RWPE1 (cell line): ENCODE measurements around the gene FKBP10.

ENCODE experiments used
- CTCF ChIA-PET: fragments of 350-600 bp; sonication (Branson Sonifier 250); formaldehyde crosslinking; extraction: SDS; loops from one replicate; lab custom pipeline; 2021; lab: Yijun Ruan, JAX
- POLR2A ChIA-PET: fragments of 400-600 bp; formaldehyde crosslinking; extraction: SDS; loops from one replicate; lab custom pipeline; 2020; ENCODE audit warnings: antibody characterized with exemption; ENCODE audit not compliant: low non-redundant PET; lab: Yijun Ruan, JAX
- DNase-seq: peaks from one replicate; pipeline ENCODE4 v3.0.0; 2012; ENCODE audit warnings: low spot score
- H3K27ac ChIP-seq: fragments of 450-650 bp; 2 replicates; pipeline ENCODE4 v1.5.1; 2017
- CTCF ChIP-seq: fragments of 450-650 bp; conservative IDR thresholded peaks from 2 replicates; pipeline ENCODE4 v1.5.1; 2017; ENCODE audit warnings: low read depth, mild to moderate bottlenecking

FKBP10 gene

GRCh38 chr17:41785859-41786226 is 27.0 kb upstream of the FKBP10 start:
- CTCF ChIA-PET, result interaction anchor here (0.7 to 2.9 kb wide), 11 partner anchors 8 to 44 kb away, joined by 3 to 51 read pairs (median 4); partner anchors contain the start of gene P3H4
- no peak for TF ChIP-seq CTCF
- POLR2A ChIA-PET, result interaction anchor here (0.9 to 4.1 kb wide), 5 partner anchors 8 to 24 kb away, joined by 3 to 90 read pairs (median 6); no protein-coding TSS in a partner anchor
- peak; percentile 79 for DNase-seq
- H3K27ac ChIP-seq, result peak overlapping the region; percentile 97

- CTCF ChIA-PET, result interaction anchor here (0.5 to 2.9 kb wide), 11 partner anchors 9 to 51 kb away, joined by 3 to 51 read pairs (median 4); partner anchors contain the start of gene P3H4
- peak within 1 kb of the TSS; percentile 100 for H3K27ac ChIP-seq
- TF ChIP-seq CTCF, result peak; percentile 76
- DNase-seq, result peak; percentile 99
- POLR2A ChIA-PET, result interaction anchor here (0.6 to 4.1 kb wide), 10 partner anchors 9 to 52 kb away, joined by 3 to 90 read pairs (median 4); partner anchors contain the start of genes HAP1 and P3H4
Observed at GRCh38 chr17:41786227-41787020, 26.4 kb upstream of the FKBP10 start, which contains the start of gene JUP. TSS of gene JUP (minus strand) at chr17:41786711. CDS start at chr17:41771854, 14,857 bp downstream.

GRCh38 chr17:41787021-41787418 is 25.8 kb upstream of the FKBP10 start:
- H3K27ac ChIP-seq, result peak overlapping the region; percentile 97
- CTCF ChIA-PET, result interaction anchor here (0.5 to 2.9 kb wide), 4 partner anchors 14 to 52 kb away, joined by 4 to 51 read pairs (median 6); partner anchors contain the start of gene P3H4
- DNase-seq, result no peak
- POLR2A ChIA-PET, result interaction anchor here (0.6 to 4.1 kb wide), 10 partner anchors 9 to 1860 kb away, joined by 3 to 90 read pairs (median 4); partner anchors contain the start of genes HAP1, LRRC3C, ORMDL3 and P3H4
- TF ChIP-seq CTCF, result no peak

- H3K27ac ChIP-seq, result peak overlapping the region; percentile 100
- TF ChIP-seq CTCF, result no peak
- ChIA-PET POLR2A (interaction anchor here (1.0 to 1.3 kb wide), 2 partner anchors 8 to 12 kb away, joined by 3 to 4 read pairs; no protein-coding TSS in a partner anchor), CTCF (interaction anchor here (1.0 kb wide), 1 partner anchor 8 kb away, joined by 4 read pairs; no protein-coding TSS in a partner anchor)
- DNase-seq, result peak; percentile 56
Observed at GRCh38 chr17:41792845-41793783, 19.7 kb upstream of the FKBP10 start.

- no peak for DNase-seq
- no peak for TF ChIP-seq CTCF
- CTCF ChIA-PET, result interaction anchor here (1.0 kb wide), 1 partner anchor 7 kb away, joined by 4 read pairs; no protein-coding TSS in a partner anchor
- peak overlapping the region; percentile 100 for H3K27ac ChIP-seq
- POLR2A ChIA-PET, result interaction anchor here (0.6 to 1.3 kb wide), 3 partner anchors 13 to 81 kb away, joined by 3 to 4 read pairs (median 4); no protein-coding TSS in a partner anchor
Observed at GRCh38 chr17:41793784-41794539, 18.8 kb upstream of the FKBP10 start.
